Measurements from ENCODE around the gene STK16.

The STK16 gene

GRCh38 chr2:219294356-219295351 lies 49.4 kb downstream of the STK16 start:
- peak overlapping the region; percentile 52 for H3K4me3 ChIP-seq (ENCODE audit: low read length)
- peak; percentile 78 for DNase-seq (ENCODE audit: low read depth, low spot score)

GRCh38 chr2:219296142-219296541 lies 50.9 kb downstream of the STK16 start:
- no peak overlapping the region for H3K4me3 ChIP-seq (ENCODE audit: low read length)

GRCh38 chr2:219296631-219297391 lies 51.5 kb downstream of the STK16 start:
- H3K4me3 ChIP-seq (ENCODE audit: low read length), result no peak overlapping the region
- peak; percentile 41 for DNase-seq (ENCODE audit: low read depth, low spot score)

More at GRCh38 chr2:219296142-219296541, 50.9 kb downstream of the STK16 start:
- DNase-seq (ENCODE audit: low read depth, low spot score), result no peak

GRCh38 chr2:219297766-219298456 lies 52.6 kb downstream of the STK16 start:
- no peak overlapping the region for H3K4me3 ChIP-seq (ENCODE audit: low read length)
- no peak for DNase-seq (ENCODE audit: low read depth, low spot score)

- DNase-seq (ENCODE audit: low read depth, low spot score), result peak; percentile 56
- H3K4me3 ChIP-seq (ENCODE audit: low read length), result no peak overlapping the region
Measured at GRCh38 chr2:219298759-219299371, 53.6 kb downstream of the STK16 start.

- no peak for DNase-seq (ENCODE audit: low read depth, low spot score)
- H3K4me3 ChIP-seq (ENCODE audit: low read length), result no peak overlapping the region
Measured at GRCh38 chr2:219299372-219299760, 54.1 kb downstream of the STK16 start.
